GM18867 (cell line): ENCODE results near the gene CBX1.

ENCODE experiments used
- ATAC-seq: cut with Tn5 transposase; IDR thresholded peaks from one replicate; pipeline ENCODE4 v1.9.1; 2021; ENCODE audit warnings: mild to moderate bottlenecking, moderate library complexity; ENCODE audit not compliant: unreplicated experiment

CBX1 gene

DNA sequence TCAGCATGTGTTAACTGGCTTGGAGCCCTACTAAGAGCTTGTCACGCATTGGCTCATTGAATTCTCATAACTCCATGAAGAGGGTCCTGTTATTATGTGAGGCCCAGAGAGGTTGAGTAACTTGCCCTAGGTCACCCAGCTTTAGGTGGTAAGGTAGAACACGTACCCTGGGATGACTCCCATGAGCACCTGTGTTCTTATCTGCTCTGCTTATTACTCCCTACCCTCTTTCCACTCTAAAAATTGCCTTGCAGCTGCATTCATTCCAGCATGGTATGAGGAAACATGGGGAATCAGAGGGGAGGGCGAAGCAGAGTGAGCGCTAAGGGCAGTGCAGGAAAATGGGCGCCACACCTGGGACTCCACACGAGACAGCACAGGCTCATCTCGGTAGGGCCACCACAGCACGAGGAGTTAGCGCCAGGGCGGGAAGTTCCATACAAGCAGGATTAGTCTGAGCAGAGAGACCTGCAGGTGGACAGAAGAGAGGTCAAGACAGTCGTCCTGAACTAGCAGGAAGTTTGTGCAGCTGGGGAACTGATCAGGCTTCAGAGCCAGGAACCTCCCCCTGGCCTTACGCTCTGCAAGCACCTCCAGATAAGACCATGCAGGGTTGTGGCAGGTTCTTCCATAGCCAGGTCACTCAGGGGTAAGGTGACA lies 73.8 kb downstream of the CBX1 start:
- no peak for ATAC-seq

DNA sequence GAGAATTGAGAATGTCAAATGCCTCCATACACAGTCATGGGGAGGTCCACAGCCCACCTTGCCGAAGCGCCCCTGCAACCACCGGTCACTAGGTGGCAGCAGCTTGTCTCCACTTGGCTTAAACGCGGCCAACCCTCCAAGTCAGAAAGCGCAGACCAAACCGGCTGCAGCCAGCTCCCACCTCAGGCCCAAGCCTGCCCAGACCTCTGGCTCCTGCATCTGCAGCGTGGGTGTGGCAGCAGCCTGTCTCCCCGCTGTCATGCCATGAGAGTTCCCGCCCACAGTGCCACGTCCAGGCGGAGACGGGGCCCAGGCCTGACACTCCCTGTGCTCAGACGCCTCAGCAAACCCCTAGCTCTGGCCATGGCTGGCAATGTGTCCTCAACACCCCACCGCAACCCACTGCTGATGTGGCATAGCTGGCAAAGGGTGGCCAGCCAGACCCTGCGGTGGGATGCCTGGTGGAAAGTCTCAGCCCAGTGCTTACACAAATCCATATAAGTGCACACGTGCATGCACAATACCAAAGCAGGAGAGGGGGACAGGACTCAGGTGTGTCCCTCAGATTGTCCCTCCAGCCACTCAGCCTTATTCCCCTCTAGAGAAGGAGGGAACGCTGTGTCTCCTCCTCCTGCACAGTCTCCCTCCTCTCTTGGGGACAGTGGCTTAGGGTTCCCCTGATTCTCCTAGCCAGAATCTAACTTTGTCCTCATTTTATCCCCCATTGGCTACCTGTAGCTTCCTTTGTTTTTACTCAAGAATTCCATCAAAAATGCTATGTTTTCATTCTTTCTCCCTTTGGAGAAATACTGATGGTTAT lies 74.6 kb downstream of the CBX1 start:
- peak; percentile 23 for ATAC-seq

DNA sequence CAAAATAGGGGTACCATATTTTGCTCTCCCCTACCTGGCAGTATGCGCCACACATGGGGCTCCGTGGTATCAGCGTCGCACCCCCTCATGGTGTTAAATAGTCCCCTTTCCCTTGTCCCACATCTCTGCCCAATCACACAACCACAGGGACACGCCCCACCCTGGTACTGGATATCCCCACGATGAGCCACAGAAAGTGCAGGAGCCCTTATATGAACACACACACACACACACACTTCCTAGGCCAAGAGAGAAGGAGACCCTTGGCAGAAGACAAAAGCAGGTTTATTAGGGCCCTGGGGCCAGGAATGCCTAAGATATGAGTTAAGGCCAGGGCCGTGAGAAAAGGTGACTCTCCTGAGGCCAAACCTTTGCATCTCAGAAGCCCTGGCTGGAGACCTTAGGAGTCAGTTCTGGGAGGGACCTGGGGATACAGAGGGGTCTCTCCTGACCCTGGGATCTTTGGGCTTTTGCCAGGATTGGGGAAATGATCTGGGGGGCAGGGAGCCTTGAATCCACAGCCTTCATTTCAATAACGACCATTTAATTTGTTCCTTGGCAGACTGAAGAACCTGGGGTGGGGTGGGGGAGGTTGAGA lies 75.3 kb downstream of the CBX1 start:
- no peak for ATAC-seq

DNA sequence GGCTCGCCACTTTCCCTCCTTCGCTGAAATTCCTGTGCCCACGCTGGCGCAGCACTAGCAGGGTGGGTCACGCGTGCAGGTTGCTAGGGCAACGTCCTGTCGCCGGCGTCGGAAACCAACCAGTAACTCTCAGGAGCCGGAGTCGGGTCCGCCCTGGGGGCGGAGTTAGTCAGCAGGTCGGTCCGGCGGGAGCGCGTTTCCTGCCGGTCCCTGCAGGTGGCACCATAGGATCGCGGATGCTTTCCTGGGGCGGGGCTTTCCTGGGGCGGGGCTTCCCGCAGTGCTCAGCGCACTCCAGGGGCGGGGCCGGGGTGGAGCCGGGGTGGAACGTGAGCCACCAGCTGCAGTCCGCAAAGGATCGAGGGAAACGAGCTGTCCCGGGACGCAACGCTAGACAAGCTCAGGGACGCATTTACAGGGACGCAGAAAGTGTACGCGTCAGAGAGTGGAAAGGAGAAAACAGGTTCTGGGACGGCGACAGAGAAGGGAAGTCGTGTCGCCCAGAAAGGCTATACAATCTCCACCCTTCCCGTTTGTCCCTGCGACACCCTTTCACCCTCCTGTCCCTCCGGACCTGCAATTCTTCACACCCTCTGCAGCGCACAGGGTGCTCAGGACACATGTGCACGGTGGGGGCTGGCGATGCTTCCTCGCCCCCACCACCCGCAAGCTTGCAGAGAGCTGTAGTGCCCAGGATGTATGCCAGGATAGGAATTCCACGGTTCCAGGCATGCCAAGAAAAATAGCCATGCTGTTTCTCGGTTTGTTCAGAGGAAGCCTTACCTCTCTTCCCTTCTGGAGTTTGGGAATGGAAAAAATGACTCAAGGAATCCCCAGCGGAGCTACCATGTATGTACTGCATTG lies 76.0 kb downstream of the CBX1 start:
- peak; percentile 77 for ATAC-seq

DNA sequence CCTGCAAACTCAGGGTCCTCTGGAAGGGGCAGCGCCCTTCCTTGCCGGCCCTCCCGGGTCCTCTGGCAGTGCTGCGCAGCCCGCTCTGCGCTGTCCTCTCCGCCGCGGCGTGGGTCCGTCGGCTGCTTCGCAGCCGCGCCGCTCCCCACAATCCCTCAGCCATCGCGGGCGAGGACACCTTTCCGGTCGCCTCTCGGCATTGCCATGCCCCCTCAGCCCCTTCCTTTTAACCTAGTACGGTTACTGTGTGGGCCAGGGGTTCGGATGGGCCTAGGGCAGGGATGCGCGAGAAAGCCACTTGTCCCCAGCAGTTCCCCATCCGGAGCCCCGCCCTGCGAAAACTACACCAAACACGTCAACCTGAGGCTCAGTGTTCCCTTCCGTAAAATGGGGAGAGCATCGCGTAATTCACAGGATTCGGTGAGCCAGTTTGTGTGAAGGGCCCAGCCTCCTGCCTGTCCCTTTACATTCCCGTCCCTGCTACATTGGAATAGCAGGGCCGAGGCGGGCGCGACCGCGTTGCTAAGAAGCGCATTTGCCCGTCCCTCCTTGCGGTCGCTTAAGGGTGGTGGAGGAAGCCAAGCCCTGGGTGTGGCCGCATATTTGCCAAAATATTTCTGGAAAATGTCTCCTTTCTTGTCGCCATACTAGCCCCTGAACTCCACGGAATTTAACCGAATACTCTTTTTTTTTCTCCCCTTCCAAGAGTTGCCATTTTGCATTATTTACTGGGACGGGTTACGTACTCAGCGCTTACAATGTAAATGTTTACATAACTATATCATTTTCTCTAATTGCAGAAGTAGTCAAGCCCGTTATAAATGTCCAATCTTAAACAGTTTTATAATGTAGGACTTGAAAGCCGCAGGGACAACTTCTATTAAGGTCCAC lies 76.9 kb downstream of the CBX1 start:
- peak; percentile 10 for ATAC-seq

DNA sequence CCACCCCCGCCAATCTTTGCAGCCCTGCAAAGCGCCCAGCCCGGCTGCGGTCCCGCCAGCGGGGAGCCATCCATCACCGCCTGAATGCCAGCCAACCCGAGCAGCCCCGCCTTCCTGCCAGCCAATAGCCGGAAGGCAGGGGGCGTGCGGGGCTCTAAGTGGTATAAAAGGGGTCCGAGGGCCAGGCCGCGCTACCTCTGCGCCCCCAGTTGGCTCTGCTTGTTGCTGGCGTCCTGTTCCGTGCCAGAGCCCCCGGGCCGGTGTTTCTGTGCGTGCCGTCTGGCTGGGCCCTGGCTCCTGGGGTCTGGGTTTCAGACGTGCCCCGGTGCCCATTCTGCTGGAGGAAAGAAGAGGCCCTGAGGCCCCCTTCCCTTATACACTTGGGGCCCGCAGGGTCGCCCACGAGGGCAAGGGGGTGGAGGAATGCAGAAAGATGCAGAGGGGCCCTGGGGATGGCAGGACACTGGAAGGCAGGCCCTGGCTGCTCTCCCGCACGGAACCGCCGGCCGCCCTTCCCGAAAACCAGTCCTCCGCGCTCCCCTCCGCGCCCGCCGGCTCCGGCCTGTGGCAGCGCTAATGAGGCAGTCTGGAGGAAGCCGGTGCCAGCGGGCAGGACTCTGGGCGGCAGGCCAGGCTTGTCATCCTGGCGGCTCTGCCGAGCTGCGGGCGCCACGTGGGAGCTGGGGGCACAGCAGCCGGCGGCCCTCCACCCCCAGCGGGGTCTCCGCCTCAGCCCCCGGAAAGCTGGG lies 77.7 kb downstream of the CBX1 start:
- no peak for ATAC-seq

DNA sequence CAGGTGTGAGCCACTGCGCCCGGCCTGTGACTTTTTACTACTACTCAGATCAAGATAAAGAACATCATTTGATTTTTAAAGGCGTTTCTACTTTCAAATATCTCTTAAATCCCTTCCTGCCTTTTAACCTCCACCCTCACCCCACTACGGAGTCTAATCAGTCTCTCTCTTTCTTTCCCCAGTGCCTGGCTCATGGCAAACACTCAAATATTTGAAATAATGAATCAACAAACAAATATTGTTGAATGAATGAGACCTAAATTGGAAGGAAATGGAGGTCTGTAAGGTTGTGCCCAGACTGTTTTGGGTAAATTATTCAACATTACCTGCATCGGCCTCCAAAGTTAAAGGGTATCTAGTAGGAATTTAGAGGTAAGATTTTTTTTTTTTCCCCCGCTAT lies 78.4 kb downstream of the CBX1 start:
- ATAC-seq, result no peak

DNA sequence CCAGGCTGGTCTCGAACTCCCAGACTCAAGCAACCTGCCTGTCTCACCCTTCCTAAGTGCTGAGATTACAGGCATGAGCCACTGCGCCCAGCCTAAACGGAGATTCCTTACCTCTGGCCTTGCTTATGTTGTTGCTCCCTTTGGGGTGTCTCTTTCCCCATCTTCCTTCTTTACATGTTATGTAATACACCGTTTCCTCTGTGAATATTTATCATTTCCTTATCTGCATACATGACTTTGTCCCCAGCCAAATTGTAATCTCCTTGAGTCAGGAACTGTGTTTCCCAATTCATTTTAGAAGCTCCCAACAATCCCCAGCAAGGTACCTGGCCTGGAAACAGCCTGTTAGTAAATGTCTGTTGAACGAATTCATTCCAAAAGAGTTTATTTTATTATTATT lies 79.3 kb downstream of the CBX1 start:
- no peak for ATAC-seq
